ENCODE data around the gene DISP3.

GRCh38 chr1:11541956-11542355 lies 63.0 kb downstream of the DISP3 start:
- no peak for TF ChIP-seq POLR2A (IDR thresholded peaks at IDR 0.05; ENCODE audit: borderline replicate concordance, extremely low read depth, insufficient read depth, insufficient read length)
- no peak for TF ChIP-seq RAD21 (IDR thresholded peaks at IDR 0.05; ENCODE audit: low read depth)
- no peak for TF ChIP-seq CTCF (IDR thresholded peaks at IDR 0.05 in 2 of 3, conservative IDR thresholded peaks at IDR 0.05 in 1 of 3; ENCODE audit: borderline replicate concordance in 1 of 3, insufficient read depth in 1 of 3, low read depth in 2 of 3, low read length in 2 of 3)
- no peak for TF ChIP-seq MAX (IDR thresholded peaks at IDR 0.05)
- TF ChIP-seq SIN3A (IDR thresholded peaks at IDR 0.05; ENCODE audit: low read depth) = no peak
- TF ChIP-seq ZNF274 (IDR thresholded peaks at IDR 0.05; ENCODE audit: low read depth, low read length) = no peak
- no peak for TF ChIP-seq POLR2AphosphoS5 (IDR thresholded peaks at IDR 0.05; ENCODE audit: low read depth, low read length)
- TF ChIP-seq SRF (IDR thresholded peaks at IDR 0.05; ENCODE audit: low read depth) = no peak
- no peak for TF ChIP-seq ZBTB33 (IDR thresholded peaks at IDR 0.05; ENCODE audit: extremely low read depth, insufficient replicate concordance, low read length)
- no peak for TF ChIP-seq CEBPB (IDR thresholded peaks at IDR 0.05; ENCODE audit: low read depth)
- no peak for TF ChIP-seq EZH2phosphoT487 (IDR thresholded peaks at IDR 0.05; ENCODE audit: borderline replicate concordance)
- no peak for TF ChIP-seq ELF1 (IDR thresholded peaks at IDR 0.05; ENCODE audit: borderline replicate concordance, low read depth)
- TF ChIP-seq YY1 (IDR thresholded peaks at IDR 0.05; ENCODE audit: extremely low read depth, insufficient replicate concordance, low read depth, low read length) = no peak
- TF ChIP-seq EGR1 (IDR thresholded peaks at IDR 0.05; ENCODE audit: low read depth) = no peak

All from HCT116 (cell line).